GM12891 (cell line): ENCODE measurements around the gene ATP8B1.

Experiments used
- DNase-seq: peaks from one replicate; pipeline ENCODE4 v3.0.0; 2011; ENCODE audit warnings: low spot score; ENCODE audit not compliant: insufficient read length
- FAIRE-seq: peaks from 2 replicates; lab custom pipeline; 2011; peaks lifted over from hg19 to GRCh38; lab: Jason Lieb, UNC
- PAX5 ChIP-seq: IDR thresholded peaks from 2 replicates; pipeline ENCODE4 v1.6.1; 2011; ENCODE audit warnings: low read length, moderate library complexity, mild to moderate bottlenecking; ENCODE audit not compliant: insufficient read depth, severe bottlenecking
- POLR2A ChIP-seq: IDR thresholded peaks from 2 replicates; pipeline ENCODE4 v1.6.1; 2011; ENCODE audit warnings: low read depth, low read length, control low read depth
- POLR2AphosphoS5 ChIP-seq: IDR thresholded peaks from 2 replicates; pipeline ENCODE4 v1.6.1; 2011; ENCODE audit warnings: low read depth, low read length, control low read depth
- POU2F2 ChIP-seq: IDR thresholded peaks from 2 replicates; pipeline ENCODE4 v1.6.1; 2011; ENCODE audit warnings: low read depth, mild to moderate bottlenecking, control low read depth, low read length, moderate library complexity
- SPI1 ChIP-seq: IDR thresholded peaks from 2 replicates; pipeline ENCODE4 v1.6.1; 2011; ENCODE audit warnings: low read depth, low read length, control low read depth
- TAF1 ChIP-seq: IDR thresholded peaks from 2 replicates; pipeline ENCODE4 v1.6.1; 2011; ENCODE audit warnings: low read depth, low read length, control low read depth

Gene ATP8B1

GRCh38 chr18:57784801-57785114 lies 18.4 kb downstream of the ATP8B1 start:
- TF ChIP-seq POLR2A, result no peak
- TF ChIP-seq POU2F2, result no peak
- TF ChIP-seq TAF1, result no peak
- no peak for TF ChIP-seq POLR2AphosphoS5
- no peak for TF ChIP-seq SPI1
- TF ChIP-seq PAX5, result no peak
- no peak for FAIRE-seq

DNA sequence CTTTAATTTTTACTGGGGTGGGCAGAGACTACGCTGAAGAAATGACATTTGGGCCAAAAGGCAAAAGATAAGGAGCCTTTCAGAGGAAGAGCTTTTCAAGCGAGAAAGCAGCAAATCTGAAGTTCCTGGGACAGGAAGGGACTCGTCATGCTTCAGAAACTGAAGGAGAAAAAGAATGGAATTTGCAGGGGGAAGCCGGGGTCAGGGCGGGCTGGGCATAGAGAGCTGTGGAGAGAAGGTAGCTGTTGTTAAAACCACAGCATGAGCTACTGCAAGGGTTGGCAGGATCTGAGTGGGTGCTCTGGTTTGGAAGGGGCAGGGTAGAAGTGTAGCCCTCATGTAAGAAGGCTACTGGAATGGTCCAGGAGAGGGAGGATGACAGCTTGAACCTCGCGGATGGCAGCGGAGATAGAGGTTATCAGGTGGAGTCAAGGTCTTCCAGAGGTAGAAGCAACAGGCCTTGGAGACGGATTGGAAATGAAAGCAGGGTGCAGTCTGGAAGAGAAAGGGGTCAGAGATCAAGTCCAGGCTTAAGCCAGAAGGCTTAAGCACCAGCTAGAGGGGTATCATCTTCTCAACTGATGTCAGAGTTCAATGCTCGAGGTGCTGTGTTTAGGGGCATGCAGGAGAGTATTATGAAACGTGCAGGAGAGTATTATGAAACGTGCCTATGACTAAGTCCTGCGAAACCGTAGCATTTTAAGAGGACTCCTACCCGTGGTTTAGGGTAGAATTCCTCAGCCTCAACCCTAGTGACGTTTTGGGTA lies 18.9 kb downstream of the ATP8B1 start:
- no peak for TF ChIP-seq POLR2AphosphoS5
- TF ChIP-seq SPI1, result no peak
- TF ChIP-seq PAX5, result no peak
- no peak for TF ChIP-seq POU2F2
- TF ChIP-seq TAF1, result no peak
- no peak for TF ChIP-seq POLR2A
- FAIRE-seq (no peak), DNase-seq (no peak)

More at GRCh38 chr18:57784801-57785114, 18.4 kb downstream of the ATP8B1 start:
- DNase-seq, result no peak

DNA sequence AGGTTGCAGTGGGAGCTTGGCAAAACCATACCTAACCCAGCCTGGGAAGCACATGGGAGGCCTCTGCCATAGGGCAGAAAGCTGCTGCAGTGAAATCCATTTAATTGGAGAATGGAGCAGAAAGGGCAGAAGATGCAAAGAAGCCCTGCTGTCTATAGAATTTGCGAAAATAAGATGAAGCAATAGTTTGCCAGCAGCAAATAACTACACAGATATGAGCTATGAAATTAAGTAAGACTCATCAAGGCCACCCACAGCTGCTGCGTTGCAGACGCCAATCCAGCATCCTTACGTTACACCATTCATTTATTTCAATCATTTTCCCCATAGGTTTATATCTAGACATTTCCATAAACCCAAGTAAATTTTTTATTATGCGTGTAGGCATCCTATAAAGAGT lies 21.1 kb downstream of the ATP8B1 start:
- no peak for TF ChIP-seq POLR2AphosphoS5
- no peak for TF ChIP-seq POLR2A
- TF ChIP-seq SPI1, result no peak
- no peak for TF ChIP-seq POU2F2
- DNase-seq, result no peak
- no peak for FAIRE-seq

DNA sequence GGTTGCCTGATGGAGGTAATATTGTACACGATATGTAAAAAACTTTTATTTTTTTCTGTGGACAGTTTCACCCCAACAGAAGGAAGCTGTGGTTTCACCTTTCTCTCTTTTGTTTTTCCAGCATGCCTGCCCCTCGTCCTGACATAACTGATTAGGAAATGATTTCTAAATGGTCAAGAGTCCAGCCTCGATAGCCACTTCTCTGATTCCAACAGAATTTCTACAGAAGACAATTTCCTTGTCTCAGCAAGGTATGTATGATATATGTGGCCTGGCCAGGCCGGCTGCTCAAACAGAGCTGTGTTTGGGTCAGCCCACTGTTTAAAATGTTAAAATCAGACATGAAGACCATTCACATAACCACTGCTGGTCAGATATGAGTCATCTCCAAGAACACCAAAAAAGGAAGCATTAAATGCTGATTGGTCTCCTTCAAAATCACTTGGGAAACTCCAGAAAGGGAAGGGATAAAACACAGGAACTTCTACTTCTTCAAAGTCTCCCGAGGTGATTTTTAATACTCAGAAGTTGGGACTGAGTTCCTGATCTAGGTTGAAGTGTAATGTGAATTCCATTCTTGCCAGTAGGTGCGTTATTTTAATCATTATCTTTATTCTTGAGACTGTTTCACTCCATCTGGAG lies 22.3 kb downstream of the ATP8B1 start:
- DNase-seq (no peak), FAIRE-seq (no peak)
- TF ChIP-seq PAX5 (no peak), TAF1 (no peak), POLR2AphosphoS5 (no peak), POLR2A (no peak), SPI1 (no peak), POU2F2 (no peak)

GRCh38 chr18:57780318-57780705 lies 22.8 kb downstream of the ATP8B1 start:
- no peak for DNase-seq
- TF ChIP-seq POLR2A (no peak), POLR2AphosphoS5 (no peak), POU2F2 (no peak), SPI1 (no peak)

GRCh38 chr18:57776767-57777166 lies 26.3 kb downstream of the ATP8B1 start:
- FAIRE-seq, result no peak

More at GRCh38 chr18:57780318-57780705, 22.8 kb downstream of the ATP8B1 start:
- FAIRE-seq, result no peak

DNA sequence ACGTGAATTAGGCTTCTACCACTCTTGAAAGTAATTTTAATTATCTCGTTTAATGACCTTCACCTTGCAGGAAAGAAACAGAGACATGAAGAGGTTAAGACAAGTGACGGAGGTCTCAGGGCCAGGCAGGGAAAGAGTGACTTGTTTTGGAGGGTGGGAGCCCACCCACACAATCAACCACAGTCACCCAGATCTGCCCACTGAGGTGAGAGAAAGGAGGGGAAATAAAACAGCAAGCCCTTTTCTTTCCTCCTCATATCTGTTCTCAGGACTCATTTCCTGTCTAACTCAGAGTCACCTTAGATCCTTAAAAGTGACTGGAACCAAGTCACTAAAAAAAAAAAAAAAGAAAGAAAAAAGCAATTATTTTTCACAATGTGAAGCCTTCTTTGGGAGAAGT lies 26.8 kb downstream of the ATP8B1 start:
- DNase-seq (no peak), FAIRE-seq (no peak)
- TF ChIP-seq POLR2AphosphoS5 (no peak), PAX5 (no peak), POLR2A (no peak), POU2F2 (no peak), SPI1 (no peak), TAF1 (no peak)

More at GRCh38 chr18:57776767-57777166, 26.3 kb downstream of the ATP8B1 start:
- no peak for DNase-seq
- TF ChIP-seq POLR2AphosphoS5 (no peak), PAX5 (no peak), POLR2A (no peak), SPI1 (no peak), TAF1 (no peak), POU2F2 (no peak)

GRCh38 chr18:57775937-57776336 lies 27.2 kb downstream of the ATP8B1 start:
- DNase-seq (no peak), FAIRE-seq (no peak)
- no peak for TF ChIP-seq PAX5
- no peak for TF ChIP-seq POU2F2
- no peak for TF ChIP-seq POLR2AphosphoS5
- no peak for TF ChIP-seq TAF1
- TF ChIP-seq SPI1, result no peak
- TF ChIP-seq POLR2A, result no peak

DNA sequence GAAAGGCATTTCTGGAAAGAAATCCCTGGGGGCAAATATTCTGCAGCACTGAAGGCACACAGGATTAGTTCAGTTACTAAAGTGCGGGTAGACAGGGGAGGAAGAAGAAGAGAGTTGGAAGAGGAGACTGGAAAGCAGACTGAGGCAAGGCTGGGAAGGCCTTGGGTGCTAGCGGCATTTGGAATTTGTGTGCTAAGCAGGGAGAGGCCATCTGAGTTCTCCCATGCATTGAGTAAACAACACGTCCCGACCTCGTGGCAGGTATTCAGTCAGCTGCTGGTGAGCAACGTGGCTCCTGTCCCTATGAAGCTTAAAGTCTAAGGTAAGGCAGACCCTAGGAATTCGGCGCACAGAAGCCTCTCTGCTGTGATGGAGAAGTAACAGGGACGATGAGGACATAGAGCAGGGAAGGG lies 30.7 kb downstream of the ATP8B1 start:
- FAIRE-seq (no peak), DNase-seq (no peak)
- no peak for TF ChIP-seq POLR2AphosphoS5
- no peak for TF ChIP-seq TAF1
- no peak for TF ChIP-seq SPI1

GRCh38 chr18:57771626-57772025 lies 31.5 kb downstream of the ATP8B1 start:
- FAIRE-seq (no peak), DNase-seq (no peak)
- TF ChIP-seq POU2F2 (no peak), SPI1 (no peak), TAF1 (no peak), POLR2AphosphoS5 (no peak), POLR2A (no peak), PAX5 (no peak)

DNA sequence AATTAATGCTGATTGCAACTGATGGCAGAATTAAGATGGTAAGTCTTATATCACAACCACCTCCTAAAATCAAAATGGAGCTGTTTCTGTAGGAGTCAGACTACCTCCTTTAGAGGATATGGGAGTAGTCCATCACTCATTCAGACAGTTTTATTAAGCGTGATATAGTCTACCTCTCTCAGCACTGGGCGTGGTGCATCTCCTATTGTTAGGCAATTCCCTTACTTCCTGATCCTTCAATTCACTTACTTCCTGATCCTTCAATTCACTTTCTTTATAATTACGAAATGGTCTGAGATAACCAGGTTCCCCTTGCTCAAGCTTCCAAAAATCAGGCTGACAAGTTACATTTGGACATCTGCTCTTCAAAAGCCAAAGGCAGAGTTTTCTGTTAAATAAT lies 31.9 kb downstream of the ATP8B1 start:
- FAIRE-seq, result no peak
- no peak for TF ChIP-seq TAF1
- no peak for TF ChIP-seq POU2F2
- TF ChIP-seq SPI1, result no peak
- no peak for TF ChIP-seq PAX5
- TF ChIP-seq POLR2A, result no peak
- TF ChIP-seq POLR2AphosphoS5, result no peak
- DNase-seq, result no peak
